ENCODE measurements around the gene ZSWIM4.
"Not testable (repeated sequence)": the region's sequence is repeated elsewhere in the genome, so short reads cannot be mapped to it uniquely, and the experiment has no call there.

ZSWIM4 gene

GRCh38 chr19:13778398-13778797 lies 16.8 kb upstream of the ZSWIM4 start:
- no peak for DNase-seq (ENCODE audit: low read depth)

GRCh38 chr19:13778847-13779246 lies 16.4 kb upstream of the ZSWIM4 start:
- DNase-seq (ENCODE audit: low read depth): no peak

- DNase-seq (ENCODE audit: low read depth): not testable (repeated sequence)
Observed at GRCh38 chr19:13779794-13780193, 15.4 kb upstream of the ZSWIM4 start.

GRCh38 chr19:13781547-13781946 lies 13.7 kb upstream of the ZSWIM4 start:
- DNase-seq (ENCODE audit: low read depth): no peak

GRCh38 chr19:13782537-13782936 lies 12.7 kb upstream of the ZSWIM4 start:
- no peak for DNase-seq (ENCODE audit: low read depth)

- DNase-seq (ENCODE audit: low read depth): no peak
Observed at GRCh38 chr19:13783565-13784500, 11.4 kb upstream of the ZSWIM4 start.

GRCh38 chr19:13784731-13785452 lies 10.4 kb upstream of the ZSWIM4 start:
- DNase-seq (ENCODE audit: low read depth): peak; percentile 62

- no peak for DNase-seq (ENCODE audit: low read depth)
Observed at GRCh38 chr19:13788991-13789390, 6.3 kb upstream of the ZSWIM4 start.

DNA sequence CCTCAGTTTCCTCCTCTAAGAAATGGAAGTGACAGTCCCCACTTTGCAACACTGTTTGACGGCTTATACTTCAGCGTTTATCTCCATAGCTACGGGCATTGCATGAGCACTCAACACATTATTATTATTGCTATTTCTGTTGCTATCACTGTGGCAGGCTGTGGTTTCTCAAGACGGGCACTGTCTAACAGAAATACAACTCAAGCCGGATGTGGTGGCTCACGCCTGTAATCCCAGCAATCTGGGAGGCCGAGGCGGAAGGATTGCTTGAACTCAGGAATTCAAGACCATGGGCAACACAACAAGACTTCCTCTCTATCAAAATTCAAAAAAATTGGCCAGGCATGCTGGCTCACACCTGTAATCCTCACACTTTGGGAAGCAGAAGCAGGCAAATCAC lies 4.9 kb upstream of the ZSWIM4 start:
- no peak for DNase-seq (ENCODE audit: low read depth)

- DNase-seq (ENCODE audit: low read depth): not testable (repeated sequence)
Observed at GRCh38 chr19:13793317-13793716, 1.9 kb upstream of the ZSWIM4 start.

DNA sequence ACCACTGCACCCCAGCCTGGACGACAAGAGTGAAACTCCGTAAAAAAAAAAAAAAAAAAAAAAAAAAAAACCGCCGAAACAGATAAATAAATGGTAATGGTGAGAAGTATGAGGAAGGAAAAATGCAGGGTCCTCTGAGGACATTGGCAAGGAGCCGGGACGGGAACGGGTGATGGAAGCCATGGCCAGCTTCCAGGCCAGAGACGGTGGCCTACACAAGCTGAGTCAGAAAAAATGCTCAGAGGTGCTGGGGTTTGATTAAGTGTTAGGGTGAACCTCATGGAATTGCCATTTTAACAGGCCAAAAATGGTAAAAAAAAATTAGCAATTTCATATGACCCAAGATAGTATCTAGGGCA lies 866 bp upstream of the ZSWIM4 start:
- no peak for DNase-seq (ENCODE audit: low read depth)

DNA sequence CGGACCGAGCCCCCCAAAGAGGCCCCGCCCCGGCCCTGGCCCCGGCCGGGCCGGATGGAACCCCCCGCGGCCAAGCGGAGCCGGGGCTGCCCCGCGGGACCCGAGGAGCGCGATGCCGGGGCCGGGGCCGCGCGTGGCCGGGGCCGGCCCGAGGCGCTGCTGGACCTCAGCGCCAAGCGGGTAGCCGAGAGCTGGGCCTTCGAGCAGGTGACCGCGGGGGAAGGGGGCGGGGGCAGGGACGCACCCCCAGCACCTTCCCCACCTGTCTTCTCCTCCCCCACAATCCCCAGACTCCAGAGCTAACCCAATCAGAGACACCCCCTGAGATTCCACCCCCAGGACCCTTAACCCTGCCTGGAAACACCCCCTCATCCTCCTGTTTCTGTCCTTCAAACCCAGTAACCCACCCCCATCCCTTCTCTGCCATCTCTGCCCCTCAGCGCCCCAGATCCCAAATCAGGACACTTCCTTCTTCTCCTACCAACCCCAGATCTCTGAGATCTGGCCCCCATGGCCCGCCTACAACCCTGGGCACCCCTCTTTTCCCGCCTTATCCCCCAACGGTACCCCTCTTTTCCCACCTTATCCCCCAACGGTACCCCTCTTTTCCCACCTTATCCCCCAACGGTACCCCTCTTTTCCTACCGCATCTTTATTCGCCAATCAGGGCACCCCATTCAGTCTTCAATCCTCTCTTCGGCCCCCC lies 505 bp downstream of the ZSWIM4 start:
- no peak for DNase-seq (ENCODE audit: low read depth)

DNA sequence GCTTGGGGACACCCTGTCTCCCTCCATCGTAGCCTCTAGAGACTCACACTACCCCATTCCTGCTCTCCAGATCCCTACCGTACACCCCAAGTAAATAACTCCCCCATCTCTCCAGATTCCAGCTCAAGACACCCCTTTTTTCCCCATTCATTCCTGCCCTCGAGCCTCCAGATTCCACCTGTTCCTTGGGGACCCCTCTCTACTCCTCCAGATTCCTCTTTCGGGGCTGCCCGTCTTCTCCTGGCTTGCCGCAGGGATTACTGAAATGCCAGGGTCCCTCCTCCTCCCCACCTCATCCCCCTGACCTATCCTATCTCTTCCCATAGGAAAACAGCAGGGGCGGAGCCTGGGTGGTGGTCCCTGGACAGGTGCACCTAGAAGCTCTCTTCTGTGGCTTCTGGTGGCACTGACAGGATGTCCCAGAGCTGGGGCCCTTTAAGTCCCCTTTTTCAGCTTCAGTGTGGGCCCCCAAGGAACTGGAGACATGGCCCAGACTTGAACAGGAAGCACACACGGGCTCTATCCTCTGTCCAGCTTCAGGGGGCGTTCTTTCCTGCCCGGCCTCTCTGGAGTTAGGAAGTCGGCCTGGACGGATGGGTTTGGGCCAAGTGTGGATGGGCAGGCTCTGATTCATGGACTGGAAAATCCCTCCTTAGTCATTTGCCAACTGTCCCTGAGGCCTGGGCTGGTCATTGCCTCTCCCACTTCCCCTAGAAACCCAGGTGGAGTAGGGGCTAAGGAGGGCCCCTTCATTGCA lies 1.2 kb downstream of the ZSWIM4 start:
- DNase-seq (ENCODE audit: low read depth): no peak

GRCh38 chr19:13797058-13797440 lies 1.8 kb downstream of the ZSWIM4 start:
- no peak for DNase-seq (ENCODE audit: low read depth)

GRCh38 chr19:13797870-13798269 lies 2.6 kb downstream of the ZSWIM4 start:
- no peak for DNase-seq (ENCODE audit: low read depth)

DNA sequence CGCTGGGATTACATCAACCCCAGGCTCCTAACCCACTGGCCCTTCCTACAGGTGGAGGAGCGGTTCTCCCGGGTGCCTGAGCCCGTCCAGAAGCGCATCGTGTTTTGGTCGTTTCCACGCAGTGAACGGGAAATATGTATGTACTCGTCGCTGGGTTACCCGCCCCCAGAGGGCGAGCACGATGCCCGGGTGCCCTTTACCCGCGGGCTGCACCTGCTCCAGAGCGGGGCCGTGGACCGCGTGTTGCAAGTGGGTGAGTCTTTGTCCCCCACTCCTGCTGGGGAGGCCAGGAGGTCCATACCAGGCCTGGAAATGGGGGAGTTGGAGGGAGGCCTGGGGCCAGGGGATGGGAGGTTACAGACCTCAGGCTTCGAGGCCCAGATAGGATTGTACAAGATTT lies 4.4 kb downstream of the ZSWIM4 start:
- no peak for DNase-seq (ENCODE audit: low read depth)

DNA sequence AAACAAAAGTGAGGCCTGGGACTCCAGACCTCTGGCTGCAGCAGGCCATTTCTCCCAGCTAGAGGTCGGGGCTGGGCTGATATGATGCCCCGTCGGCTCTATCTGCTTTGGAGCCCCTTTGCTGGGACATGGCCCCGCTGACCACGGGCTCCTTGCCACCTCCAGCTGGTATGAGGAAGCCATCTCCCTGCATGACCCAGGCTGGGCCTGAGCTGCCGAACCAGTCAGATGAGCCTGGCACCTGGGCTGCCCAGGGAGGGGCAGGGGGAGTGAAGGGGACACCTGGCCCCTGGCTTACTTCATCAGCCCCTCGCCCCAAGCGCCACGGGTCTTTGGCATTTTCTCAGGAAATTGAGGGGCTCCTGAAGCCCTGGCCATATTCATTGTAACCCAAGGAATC lies 7.8 kb downstream of the ZSWIM4 start:
- no peak for DNase-seq (ENCODE audit: low read depth)

- no peak for DNase-seq (ENCODE audit: low read depth)
Observed at GRCh38 chr19:13804830-13805683, 9.8 kb downstream of the ZSWIM4 start.

DNA sequence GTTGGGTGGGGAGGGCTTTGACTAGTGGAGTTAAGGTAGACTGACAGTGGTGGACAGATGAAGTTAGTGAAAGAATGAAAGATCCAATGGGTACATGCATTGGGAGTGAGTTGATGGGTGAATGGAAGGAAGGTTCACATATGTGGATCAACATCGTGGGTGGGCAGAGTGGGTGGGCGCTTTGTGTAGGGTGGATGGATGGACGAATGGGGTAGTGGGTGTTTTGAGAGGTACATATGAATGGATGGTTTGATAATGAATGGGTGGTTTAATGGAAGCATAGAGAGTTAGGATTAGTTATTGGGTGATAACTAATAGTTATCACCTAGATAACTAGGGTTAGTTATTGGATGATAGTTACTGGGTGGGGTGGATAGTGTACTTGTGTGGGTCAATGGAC lies 11.5 kb downstream of the ZSWIM4 start:
- DNase-seq (ENCODE audit: low read depth): no peak

DNA sequence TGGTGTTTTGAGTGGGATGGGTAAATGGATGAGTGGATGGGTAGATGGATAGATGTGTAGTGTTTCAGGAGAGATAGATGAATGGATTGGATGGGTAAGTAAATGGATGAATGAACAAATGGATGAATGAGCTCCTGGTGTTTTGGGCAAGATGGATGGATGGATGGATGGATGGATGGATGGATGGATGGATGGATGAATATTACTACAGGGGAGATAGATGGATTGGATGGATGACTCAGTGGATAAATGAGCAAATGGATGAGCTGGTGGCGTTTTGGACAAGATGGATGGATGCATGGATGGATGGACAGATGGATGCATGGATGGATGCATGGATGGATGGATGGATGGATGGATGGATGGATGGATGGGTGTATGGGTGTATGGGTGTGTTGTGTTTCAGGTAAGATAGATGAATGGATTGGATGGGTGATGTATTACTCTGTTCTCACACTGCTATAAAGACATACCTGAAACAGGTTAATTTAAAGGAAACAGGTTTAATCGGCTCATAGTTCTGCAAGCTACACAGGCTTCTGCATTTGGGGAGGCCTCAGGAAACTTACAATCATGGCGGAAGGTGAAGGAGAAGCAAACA lies 12.3 kb downstream of the ZSWIM4 start:
- no peak for DNase-seq (ENCODE audit: low read depth)

DNA sequence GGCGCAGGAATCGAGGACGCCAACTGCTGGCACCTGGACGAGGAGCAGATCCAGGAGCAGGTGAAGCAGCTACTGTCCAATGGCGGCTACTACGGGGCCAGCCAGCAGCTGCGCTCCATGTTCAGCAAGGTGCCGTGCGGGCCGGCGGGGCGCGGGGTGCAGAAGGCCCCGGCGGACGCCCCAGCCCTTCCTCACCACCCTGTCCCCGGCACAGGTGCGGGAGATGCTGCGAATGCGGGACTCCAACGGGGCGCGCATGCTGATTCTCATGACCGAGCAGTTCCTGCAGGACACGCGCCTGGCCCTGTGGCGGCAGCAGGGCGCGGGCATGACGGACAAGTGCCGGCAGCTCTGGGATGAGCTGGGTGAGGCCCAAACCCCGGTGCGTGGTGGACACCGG lies 13.6 kb downstream of the ZSWIM4 start:
- no peak for DNase-seq (ENCODE audit: low read depth)

Measured in activated T-helper 1 cell treated with Interleukin-2 at 50 U/mL for 16 hours (primary cell).